WTC11 (cell line): Measurements from ENCODE around the gene TSPAN18. TPM values are rescaled to one million over a fixed set of nuclear protein-coding genes. Genes with fewer than 3 reads are reported as not detected.

Experiments used
- ATAC-seq: fragments of 200-7000 bp; cut with Tn5 transposase; 2 replicates; pipeline ENCODE4 v1.10.0; 2021; ENCODE audit warnings: mild to moderate bottlenecking, moderate library complexity
- CTCF ChIA-PET: fragments of 300-600 bp; sonication (Branson Sonifier 250); formaldehyde crosslinking; loops from one replicate; lab custom pipeline; 2021; ENCODE audit warnings: antibody characterized with exemption; lab: Charles Lee
- POLR2A ChIA-PET: fragments of 350-600 bp; sonication (Branson Sonifier 250); formaldehyde crosslinking; loops from one replicate; lab custom pipeline; 2021; ENCODE audit warnings: antibody characterized with exemption; lab: Charles Lee
- DNase-seq: peaks from one replicate; pipeline ENCODE4 v3.0.0; 2021; ENCODE audit warnings: low spot score
- H3K27ac Mint-ChIP-seq: 2 replicates; pipeline ENCODE4 v1.8.0; 2021; ENCODE audit warnings: mixed read lengths
- H3K27me3 Mint-ChIP-seq: 2 replicates; pipeline ENCODE4 v1.8.0; 2021; ENCODE audit warnings: low read depth, mild to moderate bottlenecking, moderate library complexity, mixed read lengths
- H3K36me3 Mint-ChIP-seq: 2 replicates; pipeline ENCODE4 v1.8.0; 2021; ENCODE audit warnings: mixed read lengths
- H3K4me1 Mint-ChIP-seq: 2 replicates; pipeline ENCODE4 v1.8.0; 2022; ENCODE audit warnings: mixed read lengths
- H3K4me3 Mint-ChIP-seq: 2 replicates; pipeline ENCODE4 v1.8.0; 2021; ENCODE audit warnings: mild to moderate bottlenecking, moderate library complexity, mixed read lengths
- H3K9me3 Mint-ChIP-seq: 2 replicates; pipeline ENCODE4 v1.8.0; 2021; ENCODE audit warnings: mixed read lengths
- CREM ChIP-seq: sonication (generic); formaldehyde crosslinking; IDR thresholded peaks from 2 replicates; pipeline ENCODE4 v1.8.1; 2022; ENCODE audit warnings: mild to moderate bottlenecking, missing genetic modification reagents, moderate library complexity
- FOXP1 ChIP-seq: sonication (generic); formaldehyde crosslinking; IDR thresholded peaks from 2 replicates; pipeline ENCODE4 v1.8.0; 2022; ENCODE audit warnings: missing genetic modification reagents, mild to moderate bottlenecking, moderate library complexity, borderline replicate concordance
- GRHL2 ChIP-seq: fragments of 250-450 bp; sonication (Bioruptor Pico); IDR thresholded peaks from 2 replicates; pipeline ENCODE4 v1.8.0; 2022; ENCODE audit warnings: mild to moderate bottlenecking, moderate library complexity; ENCODE audit not compliant: insufficient replicate concordance, severe bottlenecking
- GTF2I ChIP-seq: fragments of 250-450 bp; sonication (Bioruptor Pico); conservative IDR thresholded peaks from 2 replicates; pipeline ENCODE4 v1.4.0; 2021; ENCODE audit warnings: mild to moderate bottlenecking
- KAT7 ChIP-seq: sonication (generic); formaldehyde crosslinking; IDR thresholded peaks from 2 replicates; pipeline ENCODE4 v1.8.1; 2023; ENCODE audit warnings: missing genetic modification reagents, mild to moderate bottlenecking, borderline replicate concordance
- RELA ChIP-seq: sonication (generic); formaldehyde crosslinking; IDR thresholded peaks from 2 replicates; pipeline ENCODE4 v1.8.1; 2022; ENCODE audit warnings: missing genetic modification reagents, mild to moderate bottlenecking, borderline replicate concordance
- SOX15 ChIP-seq: fragments of 250-450 bp; sonication (Bioruptor Pico); IDR thresholded peaks from 2 replicates; pipeline ENCODE4 v1.9.0; 2021; ENCODE audit warnings: mild to moderate bottlenecking
- SP1 ChIP-seq: sonication (generic); formaldehyde crosslinking; conservative IDR thresholded peaks from 2 replicates; pipeline ENCODE4 v1.8.1; 2022; ENCODE audit warnings: missing genetic modification reagents
- TP53 ChIP-seq: sonication (generic); formaldehyde crosslinking; IDR thresholded peaks from 2 replicates; pipeline ENCODE4 v1.8.1; 2023; ENCODE audit warnings: mild to moderate bottlenecking, missing genetic modification reagents
- ZNF138 ChIP-seq: sonication (generic); formaldehyde crosslinking; conservative IDR thresholded peaks from 2 replicates; pipeline ENCODE4 v1.8.1; 2022; ENCODE audit warnings: mild to moderate bottlenecking, moderate library complexity, missing genetic modification reagents
- ZNF317 ChIP-seq: sonication (generic); formaldehyde crosslinking; IDR thresholded peaks from 2 replicates; pipeline ENCODE4 v1.8.1; 2023; ENCODE audit warnings: low read depth, mild to moderate bottlenecking, moderate library complexity, missing genetic modification reagents, borderline replicate concordance
- ZNF671 ChIP-seq: fragments of 250-450 bp; sonication (Bioruptor Pico); IDR thresholded peaks from 2 replicates; pipeline ENCODE4 v1.8.0; 2021; ENCODE audit warnings: mild to moderate bottlenecking
- total RNA-seq: library from RNA; stranded (reverse); gene quantifications from 3 replicates; pipeline ENCODE4 v1.2.3, GENCODE V29; 2021
- TF ChIP-seq, protein P1 (sequence below): fragments of 250-450 bp; sonication (Bioruptor Pico); IDR thresholded peaks from 2 replicates; pipeline ENCODE4 v1.9.0; 2021; ENCODE audit warnings: moderate library complexity, mild to moderate bottlenecking, inconsistent platforms, borderline replicate concordance
- TF ChIP-seq, protein P2 (sequence below): sonication (generic); formaldehyde crosslinking; IDR thresholded peaks from 2 replicates; pipeline ENCODE4 v1.8.0; 2022; ENCODE audit warnings: mild to moderate bottlenecking, missing genetic modification reagents
- TF ChIP-seq, protein P3 (sequence below): sonication (generic); formaldehyde crosslinking; IDR thresholded peaks from 2 replicates; pipeline ENCODE4 v1.8.1; 2022; ENCODE audit warnings: missing genetic modification reagents, borderline replicate concordance
- TF ChIP-seq, protein P4 (sequence below): fragments of 250-450 bp; sonication (Bioruptor Pico); IDR thresholded peaks from 2 replicates; pipeline ENCODE4 v1.9.0; 2021; ENCODE audit warnings: mild to moderate bottlenecking
- TF ChIP-seq, protein P5 (sequence below): sonication (generic); formaldehyde crosslinking; IDR thresholded peaks from 2 replicates; pipeline ENCODE4 v1.8.1; 2023; ENCODE audit warnings: mild to moderate bottlenecking, missing genetic modification reagents, moderate library complexity
- TF ChIP-seq, protein P6 (sequence below): sonication (generic); formaldehyde crosslinking; IDR thresholded peaks from 2 replicates; pipeline ENCODE4 v1.8.1; 2023; ENCODE audit warnings: mild to moderate bottlenecking, missing genetic modification reagents
- TF ChIP-seq, protein P7 (sequence below): fragments of 250-450 bp; sonication (Bioruptor Pico); IDR thresholded peaks from 2 replicates; pipeline ENCODE4 v1.8.0; 2021; ENCODE audit warnings: mild to moderate bottlenecking
- TF ChIP-seq, protein P8 (sequence below): sonication (generic); formaldehyde crosslinking; conservative IDR thresholded peaks from 2 replicates; pipeline ENCODE4 v1.8.1; 2022; ENCODE audit warnings: mild to moderate bottlenecking, missing genetic modification reagents

The TSPAN18 gene
- total RNA-seq, 1 experiment from 2014 or later = 44.7 TPM

DNA sequence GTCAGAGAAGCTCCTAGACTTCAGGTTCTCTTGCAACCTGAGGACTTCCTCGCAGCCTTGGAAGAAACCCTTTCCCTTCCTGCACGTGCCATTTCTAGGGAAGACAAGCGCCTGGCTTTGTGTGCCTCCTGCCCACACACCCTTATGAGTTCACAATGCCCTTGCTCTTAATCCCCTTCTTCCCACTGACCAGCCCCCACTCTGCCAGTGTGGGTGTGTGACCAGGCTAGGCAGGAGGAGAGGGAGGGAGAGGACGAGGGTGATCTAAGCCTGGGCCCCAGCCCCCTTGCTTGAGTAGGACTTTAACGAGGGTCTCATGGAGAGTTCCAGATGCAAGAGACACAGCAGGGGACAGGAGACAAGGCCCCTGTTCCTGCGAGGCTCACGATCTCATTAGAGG is 193.7 kb downstream of the TSPAN18 start (continued):
- TF ChIP-seq, protein P1, sequence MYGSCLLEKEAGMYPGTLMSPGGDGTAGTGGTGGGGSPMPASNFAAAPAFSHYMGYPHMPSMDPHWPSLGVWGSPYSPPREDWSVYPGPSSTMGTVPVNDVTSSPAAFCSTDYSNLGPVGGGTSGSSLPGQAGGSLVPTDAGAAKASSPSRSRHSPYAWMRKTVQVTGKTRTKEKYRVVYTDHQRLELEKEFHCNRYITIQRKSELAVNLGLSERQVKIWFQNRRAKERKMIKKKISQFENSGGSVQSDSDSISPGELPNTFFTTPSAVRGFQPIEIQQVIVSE (CRISPR knock-in tag) = no peak
- TF ChIP-seq TP53 (no peak), RELA (CRISPR knock-in tag) (no peak), CREM (CRISPR knock-in tag) (no peak), GRHL2 (CRISPR knock-in tag) (no peak)
- TF ChIP-seq, protein P2, sequence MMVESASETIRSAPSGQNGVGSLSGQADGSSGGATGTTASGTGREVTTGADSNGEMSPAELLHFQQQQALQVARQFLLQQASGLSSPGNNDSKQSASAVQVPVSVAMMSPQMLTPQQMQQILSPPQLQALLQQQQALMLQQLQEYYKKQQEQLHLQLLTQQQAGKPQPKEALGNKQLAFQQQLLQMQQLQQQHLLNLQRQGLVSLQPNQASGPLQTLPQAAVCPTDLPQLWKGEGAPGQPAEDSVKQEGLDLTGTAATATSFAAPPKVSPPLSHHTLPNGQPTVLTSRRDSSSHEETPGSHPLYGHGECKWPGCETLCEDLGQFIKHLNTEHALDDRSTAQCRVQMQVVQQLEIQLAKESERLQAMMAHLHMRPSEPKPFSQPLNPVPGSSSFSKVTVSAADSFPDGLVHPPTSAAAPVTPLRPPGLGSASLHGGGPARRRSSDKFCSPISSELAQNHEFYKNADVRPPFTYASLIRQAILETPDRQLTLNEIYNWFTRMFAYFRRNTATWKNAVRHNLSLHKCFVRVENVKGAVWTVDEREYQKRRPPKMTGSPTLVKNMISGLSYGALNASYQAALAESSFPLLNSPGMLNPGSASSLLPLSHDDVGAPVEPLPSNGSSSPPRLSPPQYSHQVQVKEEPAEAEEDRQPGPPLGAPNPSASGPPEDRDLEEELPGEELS = no peak
- TF ChIP-seq, protein P3, sequence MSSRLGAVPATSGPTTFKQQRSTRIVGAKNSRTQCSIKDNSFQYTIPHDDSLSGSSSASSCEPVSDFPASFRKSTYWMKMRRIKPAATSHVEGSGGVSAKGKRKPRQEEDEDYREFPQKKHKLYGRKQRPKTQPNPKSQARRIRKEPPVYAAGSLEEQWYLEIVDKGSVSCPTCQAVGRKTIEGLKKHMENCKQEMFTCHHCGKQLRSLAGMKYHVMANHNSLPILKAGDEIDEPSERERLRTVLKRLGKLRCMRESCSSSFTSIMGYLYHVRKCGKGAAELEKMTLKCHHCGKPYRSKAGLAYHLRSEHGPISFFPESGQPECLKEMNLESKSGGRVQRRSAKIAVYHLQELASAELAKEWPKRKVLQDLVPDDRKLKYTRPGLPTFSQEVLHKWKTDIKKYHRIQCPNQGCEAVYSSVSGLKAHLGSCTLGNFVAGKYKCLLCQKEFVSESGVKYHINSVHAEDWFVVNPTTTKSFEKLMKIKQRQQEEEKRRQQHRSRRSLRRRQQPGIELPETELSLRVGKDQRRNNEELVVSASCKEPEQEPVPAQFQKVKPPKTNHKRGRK (CRISPR knock-in tag) = no peak
- TF ChIP-seq, protein P4, sequence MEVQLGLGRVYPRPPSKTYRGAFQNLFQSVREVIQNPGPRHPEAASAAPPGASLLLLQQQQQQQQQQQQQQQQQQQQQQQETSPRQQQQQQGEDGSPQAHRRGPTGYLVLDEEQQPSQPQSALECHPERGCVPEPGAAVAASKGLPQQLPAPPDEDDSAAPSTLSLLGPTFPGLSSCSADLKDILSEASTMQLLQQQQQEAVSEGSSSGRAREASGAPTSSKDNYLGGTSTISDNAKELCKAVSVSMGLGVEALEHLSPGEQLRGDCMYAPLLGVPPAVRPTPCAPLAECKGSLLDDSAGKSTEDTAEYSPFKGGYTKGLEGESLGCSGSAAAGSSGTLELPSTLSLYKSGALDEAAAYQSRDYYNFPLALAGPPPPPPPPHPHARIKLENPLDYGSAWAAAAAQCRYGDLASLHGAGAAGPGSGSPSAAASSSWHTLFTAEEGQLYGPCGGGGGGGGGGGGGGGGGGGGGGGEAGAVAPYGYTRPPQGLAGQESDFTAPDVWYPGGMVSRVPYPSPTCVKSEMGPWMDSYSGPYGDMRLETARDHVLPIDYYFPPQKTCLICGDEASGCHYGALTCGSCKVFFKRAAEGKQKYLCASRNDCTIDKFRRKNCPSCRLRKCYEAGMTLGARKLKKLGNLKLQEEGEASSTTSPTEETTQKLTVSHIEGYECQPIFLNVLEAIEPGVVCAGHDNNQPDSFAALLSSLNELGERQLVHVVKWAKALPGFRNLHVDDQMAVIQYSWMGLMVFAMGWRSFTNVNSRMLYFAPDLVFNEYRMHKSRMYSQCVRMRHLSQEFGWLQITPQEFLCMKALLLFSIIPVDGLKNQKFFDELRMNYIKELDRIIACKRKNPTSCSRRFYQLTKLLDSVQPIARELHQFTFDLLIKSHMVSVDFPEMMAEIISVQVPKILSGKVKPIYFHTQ (CRISPR knock-in tag) = no peak
- TF ChIP-seq, protein P5, sequence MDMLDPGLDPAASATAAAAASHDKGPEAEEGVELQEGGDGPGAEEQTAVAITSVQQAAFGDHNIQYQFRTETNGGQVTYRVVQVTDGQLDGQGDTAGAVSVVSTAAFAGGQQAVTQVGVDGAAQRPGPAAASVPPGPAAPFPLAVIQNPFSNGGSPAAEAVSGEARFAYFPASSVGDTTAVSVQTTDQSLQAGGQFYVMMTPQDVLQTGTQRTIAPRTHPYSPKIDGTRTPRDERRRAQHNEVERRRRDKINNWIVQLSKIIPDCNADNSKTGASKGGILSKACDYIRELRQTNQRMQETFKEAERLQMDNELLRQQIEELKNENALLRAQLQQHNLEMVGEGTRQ (CRISPR knock-in tag) = no peak

DNA sequence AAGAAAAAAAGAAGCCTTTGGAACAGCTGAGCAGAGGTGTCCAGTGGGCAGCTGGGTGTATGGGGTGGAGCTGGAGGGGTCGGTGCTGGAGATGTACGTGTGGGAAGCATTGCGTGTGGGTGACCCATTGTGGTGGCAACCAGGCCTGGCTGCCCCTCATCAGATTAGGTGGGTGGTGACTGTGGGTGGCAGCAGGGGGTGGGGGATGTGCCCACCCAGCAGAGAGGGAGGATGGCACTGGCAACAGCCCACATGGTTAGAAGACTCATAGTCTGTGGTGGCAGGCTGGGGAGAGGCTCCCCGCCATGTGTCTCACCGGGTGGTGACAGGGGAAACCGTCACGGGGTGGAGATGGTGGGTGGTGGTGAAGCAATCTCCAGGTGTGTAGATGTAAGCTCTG is 196.4 kb downstream of the TSPAN18 start:
- POLR2A ChIA-PET = no interaction called here
- no peak for ATAC-seq
- no peaks in the 10 kb centered on the region for H3K9me3 Mint-ChIP-seq
- no peak for DNase-seq
- no peak overlapping the region for H3K4me3 Mint-ChIP-seq
- peaks cover 8% of the 10 kb centered on the region for H3K4me1 Mint-ChIP-seq
- CTCF ChIA-PET = interaction anchor here (1.1 to 1.4 kb wide), 3 partner anchors 12 to 13 kb away, joined by 5 to 8 read pairs (median 5); no protein-coding TSS in a partner anchor
- no peaks in the 10 kb centered on the region for H3K27me3 Mint-ChIP-seq
- no peaks in the 10 kb centered on the region for H3K36me3 Mint-ChIP-seq
- H3K27ac Mint-ChIP-seq = no peak overlapping the region
- TF ChIP-seq GTF2I (CRISPR knock-in tag) (no peak), ZNF138 (no peak), ZNF671 (CRISPR knock-in tag) (no peak), FOXP1 (no peak), SOX15 (no peak), SP1 (CRISPR knock-in tag) (no peak), ZNF317 (CRISPR knock-in tag) (no peak), KAT7 (CRISPR knock-in tag) (no peak), RELA (CRISPR knock-in tag) (no peak)
- TF ChIP-seq, protein P6, sequence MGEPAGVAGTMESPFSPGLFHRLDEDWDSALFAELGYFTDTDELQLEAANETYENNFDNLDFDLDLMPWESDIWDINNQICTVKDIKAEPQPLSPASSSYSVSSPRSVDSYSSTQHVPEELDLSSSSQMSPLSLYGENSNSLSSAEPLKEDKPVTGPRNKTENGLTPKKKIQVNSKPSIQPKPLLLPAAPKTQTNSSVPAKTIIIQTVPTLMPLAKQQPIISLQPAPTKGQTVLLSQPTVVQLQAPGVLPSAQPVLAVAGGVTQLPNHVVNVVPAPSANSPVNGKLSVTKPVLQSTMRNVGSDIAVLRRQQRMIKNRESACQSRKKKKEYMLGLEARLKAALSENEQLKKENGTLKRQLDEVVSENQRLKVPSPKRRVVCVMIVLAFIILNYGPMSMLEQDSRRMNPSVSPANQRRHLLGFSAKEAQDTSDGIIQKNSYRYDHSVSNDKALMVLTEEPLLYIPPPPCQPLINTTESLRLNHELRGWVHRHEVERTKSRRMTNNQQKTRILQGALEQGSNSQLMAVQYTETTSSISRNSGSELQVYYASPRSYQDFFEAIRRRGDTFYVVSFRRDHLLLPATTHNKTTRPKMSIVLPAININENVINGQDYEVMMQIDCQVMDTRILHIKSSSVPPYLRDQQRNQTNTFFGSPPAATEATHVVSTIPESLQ = no peak
- TF ChIP-seq, protein P7, sequence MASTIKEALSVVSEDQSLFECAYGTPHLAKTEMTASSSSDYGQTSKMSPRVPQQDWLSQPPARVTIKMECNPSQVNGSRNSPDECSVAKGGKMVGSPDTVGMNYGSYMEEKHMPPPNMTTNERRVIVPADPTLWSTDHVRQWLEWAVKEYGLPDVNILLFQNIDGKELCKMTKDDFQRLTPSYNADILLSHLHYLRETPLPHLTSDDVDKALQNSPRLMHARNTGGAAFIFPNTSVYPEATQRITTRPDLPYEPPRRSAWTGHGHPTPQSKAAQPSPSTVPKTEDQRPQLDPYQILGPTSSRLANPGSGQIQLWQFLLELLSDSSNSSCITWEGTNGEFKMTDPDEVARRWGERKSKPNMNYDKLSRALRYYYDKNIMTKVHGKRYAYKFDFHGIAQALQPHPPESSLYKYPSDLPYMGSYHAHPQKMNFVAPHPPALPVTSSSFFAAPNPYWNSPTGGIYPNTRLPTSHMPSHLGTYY (CRISPR knock-in tag) = no peak
- TF ChIP-seq, protein P3 (CRISPR knock-in tag) = no peak
- TF ChIP-seq, protein P8, sequence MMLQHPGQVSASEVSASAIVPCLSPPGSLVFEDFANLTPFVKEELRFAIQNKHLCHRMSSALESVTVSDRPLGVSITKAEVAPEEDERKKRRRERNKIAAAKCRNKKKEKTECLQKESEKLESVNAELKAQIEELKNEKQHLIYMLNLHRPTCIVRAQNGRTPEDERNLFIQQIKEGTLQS = no peak
- TF ChIP-seq, protein P5 (CRISPR knock-in tag) = no peak
